ENCODE data around the gene USP3.
"Not testable (repeated sequence)": the region's sequence is repeated elsewhere in the genome, so short reads cannot be mapped to it uniquely, and the experiment has no call there.

USP3 gene

GRCh38 chr15:63606308-63606707 is 101.9 kb downstream of the USP3 start:
- H3K27ac Mint-ChIP-seq = peak overlapping the region; percentile 14
- no peak overlapping the region for H3K4me3 Mint-ChIP-seq
- H3K4me1 Mint-ChIP-seq (ENCODE audit: low read depth) = peaks cover 52% of the 10 kb centered on the region
- no peaks in the 10 kb centered on the region for H3K27me3 Mint-ChIP-seq
- H3K9me3 Mint-ChIP-seq = no peaks in the 10 kb centered on the region
- peaks cover 64% of the 10 kb centered on the region for H3K36me3 Mint-ChIP-seq (ENCODE audit: low read depth)
- intact Hi-C loops (cut with micrococcal nuclease) = no loop called here

DNA sequence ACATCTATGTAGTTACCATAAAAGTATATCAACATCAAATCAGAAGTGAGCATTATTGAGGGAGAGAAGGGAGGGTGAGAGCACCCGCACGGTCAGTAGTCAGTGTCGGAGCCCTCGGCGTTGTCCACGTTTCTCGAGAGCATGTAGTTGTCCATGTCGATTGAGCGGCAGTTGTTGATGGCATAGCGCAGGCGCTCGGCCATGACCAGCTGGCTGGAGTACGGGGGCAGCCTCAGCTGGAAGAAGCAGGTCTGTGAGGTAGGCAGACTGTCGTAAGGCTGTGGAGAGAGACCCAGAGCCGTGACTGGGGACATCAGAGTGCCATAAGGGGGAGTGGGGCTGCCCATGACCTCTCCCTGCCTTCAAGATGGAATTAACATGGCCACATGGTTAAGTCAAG is 104.6 kb downstream of the USP3 start:
- Mint-ChIP-seq H3K27me3 (no peaks in the 10 kb centered on the region), H3K36me3 (ENCODE audit: low read depth) (peaks cover 89% of the 10 kb centered on the region), H3K9me3 (no peaks in the 10 kb centered on the region), H3K27ac (no peak overlapping the region), H3K4me3 (no peak overlapping the region), H3K4me1 (ENCODE audit: low read depth) (peaks cover 32% of the 10 kb centered on the region)
- intact Hi-C loops (cut with micrococcal nuclease) = no loop called here

DNA sequence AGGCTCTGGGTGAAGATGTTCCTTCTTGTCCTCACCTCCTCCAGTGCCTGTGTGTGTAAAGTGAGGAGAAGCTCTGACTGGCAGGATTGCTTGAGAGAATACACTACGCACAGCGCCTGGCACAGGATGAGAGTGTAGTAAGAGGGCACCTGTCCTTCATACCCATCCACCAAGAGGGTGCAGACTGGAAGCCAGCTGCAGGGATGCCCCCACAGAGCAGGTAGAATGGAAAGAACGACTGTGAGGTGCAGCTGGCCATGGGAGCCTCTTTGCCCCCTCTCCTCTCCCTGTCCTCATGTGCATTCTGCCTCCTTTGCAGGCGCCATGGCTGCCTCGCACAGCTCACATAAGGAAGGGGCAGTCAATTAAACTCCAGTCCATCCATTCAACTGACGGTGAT is 105.1 kb downstream of the USP3 start:
- intact Hi-C loops (cut with micrococcal nuclease) = no loop called here
- Mint-ChIP-seq H3K27me3 (no peaks in the 10 kb centered on the region), H3K36me3 (ENCODE audit: low read depth) (peaks cover 93% of the 10 kb centered on the region), H3K4me3 (no peak overlapping the region), H3K9me3 (no peaks in the 10 kb centered on the region), H3K4me1 (ENCODE audit: low read depth) (peaks cover 32% of the 10 kb centered on the region), H3K27ac (no peak overlapping the region)

GRCh38 chr15:63610209-63610841 is 105.9 kb downstream of the USP3 start:
- no peaks in the 10 kb centered on the region for H3K9me3 Mint-ChIP-seq
- intact Hi-C loops (cut with micrococcal nuclease) = no loop called here

GRCh38 chr15:63611177-63611576 is 106.8 kb downstream of the USP3 start:
- H3K36me3 Mint-ChIP-seq (ENCODE audit: low read depth) = peaks cover 99% of the 10 kb centered on the region
- H3K4me3 Mint-ChIP-seq = no peak overlapping the region

More at GRCh38 chr15:63610209-63610841, 105.9 kb downstream of the USP3 start:
- peaks cover 96% of the 10 kb centered on the region for H3K36me3 Mint-ChIP-seq (ENCODE audit: low read depth)
- H3K27me3 Mint-ChIP-seq = no peaks in the 10 kb centered on the region
- peaks cover 32% of the 10 kb centered on the region for H3K4me1 Mint-ChIP-seq (ENCODE audit: low read depth)
- H3K4me3 Mint-ChIP-seq = no peak overlapping the region
- H3K27ac Mint-ChIP-seq = peak overlapping the region; percentile 82

DNA sequence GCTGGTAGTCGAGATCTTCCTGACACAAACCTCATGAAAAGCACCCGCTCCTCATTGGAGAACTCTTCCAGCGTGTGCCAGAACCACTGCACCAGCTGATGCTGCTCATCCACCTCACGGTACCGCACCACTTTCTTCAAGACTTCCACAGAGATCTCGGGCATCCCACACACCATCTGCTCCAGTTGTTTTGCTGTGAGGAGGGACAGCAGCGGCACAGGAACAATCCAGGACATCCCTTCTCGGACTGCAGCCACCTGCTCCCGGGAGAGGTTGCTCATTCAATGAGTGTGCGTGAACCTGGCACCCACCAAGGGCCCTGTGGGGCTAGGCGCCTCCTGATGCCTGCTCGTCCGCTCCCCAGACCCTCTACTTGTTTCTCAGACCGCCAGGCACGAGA is 107.9 kb downstream of the USP3 start:
- Mint-ChIP-seq H3K27me3 (no peaks in the 10 kb centered on the region), H3K36me3 (ENCODE audit: low read depth) (peaks cover 95% of the 10 kb centered on the region), H3K4me3 (no peak overlapping the region), H3K9me3 (no peaks in the 10 kb centered on the region), H3K27ac (no peak overlapping the region), H3K4me1 (ENCODE audit: low read depth) (peaks cover 19% of the 10 kb centered on the region)
- intact Hi-C loops (cut with micrococcal nuclease) = no loop called here

More at GRCh38 chr15:63611177-63611576, 106.8 kb downstream of the USP3 start:
- H3K9me3 Mint-ChIP-seq = no peaks in the 10 kb centered on the region
- peak overlapping the region; percentile 82 for H3K27ac Mint-ChIP-seq
- H3K4me1 Mint-ChIP-seq (ENCODE audit: low read depth) = peaks cover 25% of the 10 kb centered on the region
- H3K27me3 Mint-ChIP-seq = no peaks in the 10 kb centered on the region
- intact Hi-C loops (cut with micrococcal nuclease) = no loop called here

DNA sequence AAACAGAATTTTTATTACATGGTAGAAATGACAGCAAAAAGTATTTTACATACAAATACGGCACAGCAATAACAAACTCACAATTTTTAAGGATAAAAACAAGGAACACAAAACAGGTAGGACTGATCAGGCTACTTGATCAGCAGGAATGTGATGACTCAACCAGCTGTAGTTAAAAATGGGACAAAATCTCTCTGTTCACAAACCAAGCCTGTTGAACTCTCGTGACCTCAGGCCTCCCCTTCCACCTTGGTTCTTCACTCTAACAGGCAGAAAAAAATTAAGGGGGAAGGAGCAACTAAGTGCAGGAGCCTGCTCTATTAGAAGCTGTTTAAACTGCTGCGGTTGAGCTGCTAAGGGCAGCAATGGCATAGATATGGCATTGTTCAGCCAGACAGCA is 111.5 kb downstream of the USP3 start:
- Mint-ChIP-seq H3K9me3 (no peaks in the 10 kb centered on the region), H3K4me1 (ENCODE audit: low read depth) (peaks cover 7% of the 10 kb centered on the region), H3K36me3 (ENCODE audit: low read depth) (peaks cover 76% of the 10 kb centered on the region), H3K27me3 (no peaks in the 10 kb centered on the region), H3K27ac (no peak overlapping the region), H3K4me3 (no peak overlapping the region)
- intact Hi-C loops (cut with micrococcal nuclease) = no loop called here

DNA sequence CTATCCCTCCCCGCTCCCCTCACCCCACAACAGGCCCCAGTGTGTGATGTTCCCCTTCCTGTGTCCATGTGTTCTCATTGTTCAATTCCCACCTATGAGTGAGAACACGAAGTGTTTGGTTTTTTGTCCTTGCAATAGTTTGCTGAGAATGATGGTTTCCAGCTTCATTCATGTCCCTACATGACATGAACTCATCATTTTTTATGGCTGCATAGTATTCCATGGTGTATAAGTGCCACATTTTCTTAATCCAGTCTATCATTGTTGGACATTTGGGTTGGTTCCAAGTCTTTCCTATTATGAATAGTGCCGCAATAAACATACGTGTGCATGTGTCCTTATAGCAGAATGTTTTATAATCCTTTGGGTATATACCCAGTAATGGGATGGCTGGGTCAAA is 112.8 kb downstream of the USP3 start:
- H3K27me3 Mint-ChIP-seq; H3K27ac Mint-ChIP-seq; H3K4me3 Mint-ChIP-seq; intact Hi-C loops (cut with micrococcal nuclease); H3K4me1 Mint-ChIP-seq (ENCODE audit: low read depth); H3K9me3 Mint-ChIP-seq: not testable (repeated sequence)
- H3K36me3 Mint-ChIP-seq (ENCODE audit: low read depth) = peaks cover 76% of the 10 kb centered on the region

GRCh38 chr15:63617627-63618026 is 113.2 kb downstream of the USP3 start:
- intact Hi-C loops (cut with micrococcal nuclease); H3K9me3 Mint-ChIP-seq; H3K4me3 Mint-ChIP-seq; H3K27me3 Mint-ChIP-seq; H3K4me1 Mint-ChIP-seq (ENCODE audit: low read depth); H3K27ac Mint-ChIP-seq: not testable (repeated sequence)
- peaks cover 76% of the 10 kb centered on the region for H3K36me3 Mint-ChIP-seq (ENCODE audit: low read depth)

GRCh38 chr15:63620760-63621159 is 116.4 kb downstream of the USP3 start:
- H3K9me3 Mint-ChIP-seq; intact Hi-C loops (cut with micrococcal nuclease); H3K27ac Mint-ChIP-seq; H3K4me3 Mint-ChIP-seq; H3K27me3 Mint-ChIP-seq; H3K4me1 Mint-ChIP-seq (ENCODE audit: low read depth): not testable (repeated sequence)
- peaks cover 77% of the 10 kb centered on the region for H3K36me3 Mint-ChIP-seq (ENCODE audit: low read depth)

GRCh38 chr15:63623232-63623969 is 119.0 kb downstream of the USP3 start:
- intact Hi-C loops (cut with micrococcal nuclease) = no loop called here
- Mint-ChIP-seq H3K36me3 (ENCODE audit: low read depth) (peaks cover 85% of the 10 kb centered on the region), H3K9me3 (peaks cover 9% of the 10 kb centered on the region), H3K4me1 (ENCODE audit: low read depth) (no peaks in the 10 kb centered on the region), H3K27me3 (no peaks in the 10 kb centered on the region), H3K27ac (no peak overlapping the region), H3K4me3 (no peak overlapping the region)

- intact Hi-C loops (cut with micrococcal nuclease) = no loop called here
- H3K4me1 Mint-ChIP-seq (ENCODE audit: low read depth) = no peaks in the 10 kb centered on the region
- H3K36me3 Mint-ChIP-seq (ENCODE audit: low read depth) = peaks cover 100% of the 10 kb centered on the region
- no peak overlapping the region for H3K27ac Mint-ChIP-seq
- peaks cover under 1% of the 10 kb centered on the region for H3K9me3 Mint-ChIP-seq
- H3K4me3 Mint-ChIP-seq = no peak overlapping the region
- H3K27me3 Mint-ChIP-seq = no peaks in the 10 kb centered on the region
Measured at GRCh38 chr15:63626955-63627354, 122.6 kb downstream of the USP3 start.

DNA sequence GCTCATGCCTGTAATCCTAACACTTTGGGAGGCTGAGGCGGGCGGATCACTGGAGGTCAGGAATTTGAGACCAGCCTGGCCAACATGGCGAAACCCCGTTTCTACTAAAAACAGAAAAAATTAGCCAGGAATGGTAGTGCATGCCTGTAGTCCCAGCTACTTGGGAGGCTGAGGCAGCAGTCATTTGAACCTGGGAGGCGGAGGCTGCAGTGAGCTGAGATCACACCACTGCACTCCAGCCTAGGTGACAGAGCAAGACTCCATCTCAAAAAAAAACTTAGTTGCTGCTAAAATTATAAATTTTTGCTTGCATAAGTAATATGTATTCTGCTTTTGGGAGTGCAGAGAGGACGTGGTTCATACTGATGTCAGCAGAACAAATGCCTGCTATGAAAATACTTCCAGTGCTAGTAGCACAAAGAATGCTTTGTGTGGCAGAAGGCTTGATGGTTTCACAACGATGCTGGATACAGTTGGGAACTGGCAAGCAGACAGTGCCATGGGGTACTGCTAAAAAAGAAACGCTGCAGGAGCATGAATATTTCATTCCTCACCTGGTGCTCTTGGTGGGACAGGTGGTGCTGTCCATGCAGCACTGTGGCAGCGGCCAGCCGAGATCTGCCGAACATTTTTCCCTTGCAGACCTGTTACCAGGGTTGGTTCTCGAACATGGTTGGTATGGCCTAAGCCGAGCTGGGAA is 123.9 kb downstream of the USP3 start:
- no peak overlapping the region for H3K4me3 Mint-ChIP-seq
- no peaks in the 10 kb centered on the region for H3K27me3 Mint-ChIP-seq
- no peaks in the 10 kb centered on the region for H3K4me1 Mint-ChIP-seq (ENCODE audit: low read depth)
- H3K27ac Mint-ChIP-seq = no peak overlapping the region
- peaks cover 100% of the 10 kb centered on the region for H3K36me3 Mint-ChIP-seq (ENCODE audit: low read depth)
- intact Hi-C loops (cut with micrococcal nuclease) = no loop called here
- no peaks in the 10 kb centered on the region for H3K9me3 Mint-ChIP-seq

- Mint-ChIP-seq H3K36me3 (ENCODE audit: low read depth) (peaks cover 100% of the 10 kb centered on the region), H3K27ac (no peak overlapping the region), H3K4me3 (no peak overlapping the region), H3K9me3 (no peaks in the 10 kb centered on the region), H3K27me3 (no peaks in the 10 kb centered on the region), H3K4me1 (ENCODE audit: low read depth) (no peaks in the 10 kb centered on the region)
- intact Hi-C loops (cut with micrococcal nuclease) = no loop called here
Measured at GRCh38 chr15:63630036-63630751, 125.8 kb downstream of the USP3 start.

Data from dendritic cell treated with granulocyte-macrophage colony-stimulating factor and Interleukin-4, amounts not matched to agents 40 ng/mL and 50 ng/mL, for 4 days (primary cell).